Muscle layer of colon (tissue), 2 donors: Measurements from ENCODE around the gene CDYL2.

ENCODE experiments used
- H3K27ac ChIP-seq: one replicate; pipeline ENCODE4 v1.7.0; 2013; ENCODE audit warnings: low read depth, mild to moderate bottlenecking, low read length, moderate library complexity
- H3K27me3 ChIP-seq, 2 donors: one replicate each; pipeline ENCODE4 v1.7.0; 2013; ENCODE audit warnings: low read length in 2 of 2, mild to moderate bottlenecking in 2 of 2; ENCODE audit not compliant: insufficient read depth in 2 of 2, control insufficient read depth in 1 of 2
- H3K36me3 ChIP-seq: one replicate; pipeline ENCODE4 v1.7.0; 2013; ENCODE audit warnings: mild to moderate bottlenecking, low read length; ENCODE audit not compliant: insufficient read depth
- H3K4me1 ChIP-seq: one replicate; pipeline ENCODE4 v1.7.0; 2013; ENCODE audit warnings: mild to moderate bottlenecking, low read length; ENCODE audit not compliant: insufficient read depth
- H3K4me3 ChIP-seq, 2 donors: one replicate each; pipeline ENCODE4 v1.7.0; 2013; ENCODE audit warnings: low read length in 2 of 2, low read depth in 1 of 2, mild to moderate bottlenecking in 1 of 2, moderate library complexity in 1 of 2
- H3K9ac ChIP-seq: one replicate; pipeline ENCODE4 v1.7.0; 2013; ENCODE audit warnings: low read length
- H3K9me3 ChIP-seq: one replicate; pipeline ENCODE4 v1.7.0; 2013; ENCODE audit warnings: mild to moderate bottlenecking, low read length
- donor health status: abdominal sarcoma.
- donor health status: Adenocarcinoma of cecum.

The CDYL2 gene

DNA sequence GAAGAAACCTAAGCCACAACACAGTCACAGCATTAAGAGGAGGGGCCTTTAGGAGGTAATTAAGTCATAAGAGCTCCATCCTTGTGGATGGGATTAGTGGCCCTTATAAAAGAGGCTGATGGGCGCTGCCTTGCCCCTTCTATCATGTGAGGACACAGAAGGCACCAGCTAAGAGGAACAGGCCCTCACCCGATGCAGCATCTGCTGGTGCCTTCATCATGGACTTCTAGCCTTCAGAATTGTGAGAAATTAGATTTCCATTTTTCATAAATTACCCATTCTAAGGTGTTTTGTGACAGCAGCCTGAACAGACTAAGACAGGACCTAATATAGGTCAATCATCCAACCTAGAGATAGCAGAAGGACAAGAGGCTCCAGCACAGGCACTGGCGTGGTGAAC is 120.8 kb downstream of the CDYL2 start:
- Histone ChIP-seq H3K9me3 (no peaks in the 10 kb centered on the region), H3K4me1 (no peaks in the 10 kb centered on the region), H3K9ac (no peak overlapping the region), H3K36me3 (no peaks in the 10 kb centered on the region), H3K4me3 (no peak overlapping the region), H3K27ac (no peak overlapping the region), H3K27me3 (no peaks in the 10 kb centered on the region)

DNA sequence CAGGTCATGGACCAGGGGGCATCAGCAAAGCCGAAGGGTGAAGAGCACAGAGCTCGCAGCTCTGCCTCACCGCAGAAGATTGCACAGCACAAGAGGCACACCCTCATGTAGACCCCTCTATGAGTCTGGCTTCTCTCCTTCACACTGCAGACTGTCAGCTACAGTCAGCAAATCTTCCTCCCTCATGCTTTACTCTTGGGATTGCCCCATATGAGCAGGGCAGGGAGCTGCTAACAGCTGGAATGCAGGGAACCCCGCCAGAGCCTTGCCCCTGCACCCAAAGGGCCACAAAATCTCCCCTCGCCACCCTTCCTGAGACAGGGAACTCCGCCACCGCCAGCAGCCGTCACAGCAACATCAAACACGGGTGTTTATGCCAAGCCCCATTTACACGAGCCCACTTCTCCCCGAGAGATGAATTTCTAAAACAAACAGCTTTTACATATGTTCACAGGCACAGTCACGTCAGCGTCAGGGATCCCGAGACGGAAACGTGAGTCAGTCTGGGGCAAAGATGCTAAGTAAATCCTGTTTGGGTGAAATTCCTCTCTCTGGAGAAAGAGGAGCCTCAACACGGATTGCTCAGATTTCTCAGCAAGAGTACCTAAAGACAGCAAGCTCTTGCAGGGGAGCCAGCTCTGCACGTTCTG is 121.9 kb downstream of the CDYL2 start:
- no peaks in the 10 kb centered on the region for H3K9me3 ChIP-seq
- H3K27ac ChIP-seq: no peak overlapping the region
- no peak overlapping the region for H3K9ac ChIP-seq
- H3K27me3 ChIP-seq: no peaks in the 10 kb centered on the region
- no peak overlapping the region for H3K4me3 ChIP-seq
- no peaks in the 10 kb centered on the region for H3K36me3 ChIP-seq
- H3K4me1 ChIP-seq: no peaks in the 10 kb centered on the region

GRCh38 chr16:80681436-80681835 is 123.0 kb downstream of the CDYL2 start:
- no peak overlapping the region for H3K9ac ChIP-seq
- H3K27ac ChIP-seq: no peak overlapping the region
- no peaks in the 10 kb centered on the region for H3K27me3 ChIP-seq
- no peaks in the 10 kb centered on the region for H3K4me1 ChIP-seq
- H3K4me3 ChIP-seq: no peak overlapping the region
- H3K9me3 ChIP-seq: no peaks in the 10 kb centered on the region
- no peaks in the 10 kb centered on the region for H3K36me3 ChIP-seq

- H3K9me3 ChIP-seq: no peaks in the 10 kb centered on the region
- H3K36me3 ChIP-seq: no peaks in the 10 kb centered on the region
- no peak overlapping the region for H3K27ac ChIP-seq
- no peaks in the 10 kb centered on the region for H3K27me3 ChIP-seq
- no peak overlapping the region for H3K9ac ChIP-seq
- H3K4me3 ChIP-seq: no peak overlapping the region
- H3K4me1 ChIP-seq: no peaks in the 10 kb centered on the region
Observed at GRCh38 chr16:80680839-80681238, 123.6 kb downstream of the CDYL2 start.

- H3K27ac ChIP-seq: no peak overlapping the region
- no peak overlapping the region for H3K4me3 ChIP-seq
- H3K27me3 ChIP-seq: no peaks in the 10 kb centered on the region
- no peaks in the 10 kb centered on the region for H3K36me3 ChIP-seq
- H3K9ac ChIP-seq: no peak overlapping the region
- no peaks in the 10 kb centered on the region for H3K4me1 ChIP-seq
- H3K9me3 ChIP-seq: no peaks in the 10 kb centered on the region
Observed at GRCh38 chr16:80680046-80680445, 124.4 kb downstream of the CDYL2 start.

DNA sequence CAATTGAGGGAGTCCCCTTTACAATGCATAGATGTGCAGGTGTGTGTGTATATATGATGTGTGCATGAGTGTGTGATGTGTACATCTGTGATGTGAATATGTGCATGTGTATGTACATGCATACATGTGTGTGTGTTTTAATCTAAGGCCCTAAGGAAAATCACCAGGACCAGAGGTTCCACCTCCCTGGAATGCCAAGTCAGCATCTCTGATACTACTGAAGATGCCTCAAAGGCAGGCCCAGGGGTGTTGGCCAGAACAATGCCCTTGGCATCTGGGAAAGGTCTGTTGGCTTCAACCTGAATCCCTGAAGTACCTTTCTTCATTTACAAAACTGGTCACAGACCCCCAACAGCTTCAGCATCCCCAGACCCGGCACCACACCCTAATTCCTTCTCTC is 129.5 kb downstream of the CDYL2 start:
- Histone ChIP-seq H3K27ac (no peak overlapping the region), H3K27me3 (no peaks in the 10 kb centered on the region), H3K4me3 (no peak overlapping the region), H3K9ac (no peak overlapping the region), H3K4me1 (no peaks in the 10 kb centered on the region), H3K9me3 (no peaks in the 10 kb centered on the region), H3K36me3 (no peaks in the 10 kb centered on the region)

DNA sequence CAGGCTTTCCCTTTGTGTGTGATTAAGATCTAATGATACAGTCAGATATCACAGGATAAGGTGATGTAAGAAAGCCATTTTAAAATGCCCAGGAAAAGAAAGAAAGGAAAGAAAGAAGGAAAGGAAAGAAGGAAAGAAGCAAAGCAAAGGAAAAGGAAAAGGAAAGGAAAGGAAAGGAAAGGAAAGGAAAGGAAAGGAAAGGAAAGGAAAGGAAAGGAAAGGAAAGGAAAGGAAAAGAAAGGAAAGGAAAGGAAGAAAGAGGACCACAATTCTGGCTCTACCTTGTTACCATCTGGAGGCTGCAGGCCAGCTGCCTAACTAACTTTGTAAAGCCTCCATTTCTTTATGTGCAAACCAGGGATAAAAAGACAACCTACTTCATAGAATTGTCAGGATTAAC is 132.0 kb downstream of the CDYL2 start:
- H3K36me3 ChIP-seq: no peaks in the 10 kb centered on the region
- H3K4me1 ChIP-seq: no peaks in the 10 kb centered on the region
- H3K9ac ChIP-seq: no peak overlapping the region
- no peak overlapping the region for H3K4me3 ChIP-seq
- H3K9me3 ChIP-seq: no peaks in the 10 kb centered on the region
- H3K27ac ChIP-seq: no peak overlapping the region
- no peaks in the 10 kb centered on the region for H3K27me3 ChIP-seq

- no peaks in the 10 kb centered on the region for H3K4me1 ChIP-seq
- H3K36me3 ChIP-seq: no peaks in the 10 kb centered on the region
- H3K27me3 ChIP-seq: no peaks in the 10 kb centered on the region
- no peaks in the 10 kb centered on the region for H3K9me3 ChIP-seq
- H3K4me3 ChIP-seq: no peak overlapping the region
- H3K27ac ChIP-seq: no peak overlapping the region
- no peak overlapping the region for H3K9ac ChIP-seq
Observed at GRCh38 chr16:80671281-80671849, 133.0 kb downstream of the CDYL2 start.

DNA sequence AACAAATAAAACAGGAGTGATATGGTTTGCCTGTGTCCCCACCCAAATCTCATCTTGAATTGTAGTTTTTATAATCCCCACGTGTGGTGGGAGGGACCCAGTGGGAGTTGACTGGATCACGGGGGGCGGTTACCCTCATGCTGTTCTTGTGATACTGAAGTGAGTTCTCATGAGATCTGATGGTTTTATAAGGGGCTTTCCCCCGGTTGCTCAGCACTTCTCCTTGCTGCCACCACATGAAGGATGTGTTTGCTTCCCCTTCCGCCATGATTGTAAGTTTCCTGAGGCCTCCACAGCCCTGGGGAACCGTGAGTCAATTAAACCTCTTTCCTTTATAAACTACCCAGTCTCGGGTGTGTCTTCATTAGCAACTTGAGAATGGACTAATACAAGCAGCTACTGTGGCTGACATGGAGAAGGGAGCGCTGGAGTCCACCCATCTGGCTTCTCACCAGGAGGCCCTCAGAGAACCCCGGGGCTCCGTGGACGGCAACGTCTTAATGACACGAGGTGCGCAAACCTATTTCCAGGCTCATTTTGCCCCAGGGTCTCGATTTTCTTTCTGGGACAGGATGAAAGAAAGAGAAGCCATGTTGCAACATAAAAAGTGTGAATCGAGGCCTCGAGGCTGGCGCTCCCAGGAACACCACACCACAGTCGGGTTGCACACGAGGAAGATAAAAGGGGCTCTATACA is 134.1 kb downstream of the CDYL2 start:
- no peaks in the 10 kb centered on the region for H3K36me3 ChIP-seq
- no peak overlapping the region for H3K4me3 ChIP-seq
- H3K27me3 ChIP-seq: no peaks in the 10 kb centered on the region
- H3K27ac ChIP-seq: no peak overlapping the region
- no peaks in the 10 kb centered on the region for H3K9me3 ChIP-seq
- H3K4me1 ChIP-seq: no peaks in the 10 kb centered on the region
- H3K9ac ChIP-seq: no peak overlapping the region

DNA sequence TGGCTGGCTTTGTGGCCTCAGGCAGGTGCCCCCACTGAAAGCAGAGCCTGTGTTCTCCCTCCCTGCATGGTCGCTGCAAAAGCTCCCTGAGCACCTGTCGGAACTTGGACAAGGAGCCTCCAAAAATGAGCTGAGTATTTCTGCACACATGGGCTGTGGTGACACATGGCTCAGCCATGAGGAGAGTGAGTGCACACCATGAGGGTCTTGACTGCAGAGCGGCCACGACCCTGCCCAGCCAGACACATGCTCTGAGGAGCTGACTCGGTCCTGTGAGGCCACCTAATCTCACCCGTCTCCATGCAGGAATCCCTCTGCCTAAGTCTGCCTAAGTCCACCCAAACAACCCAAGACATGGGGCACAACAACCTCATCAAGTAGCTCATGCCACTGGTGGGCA is 134.7 kb downstream of the CDYL2 start:
- no peaks in the 10 kb centered on the region for H3K9me3 ChIP-seq

DNA sequence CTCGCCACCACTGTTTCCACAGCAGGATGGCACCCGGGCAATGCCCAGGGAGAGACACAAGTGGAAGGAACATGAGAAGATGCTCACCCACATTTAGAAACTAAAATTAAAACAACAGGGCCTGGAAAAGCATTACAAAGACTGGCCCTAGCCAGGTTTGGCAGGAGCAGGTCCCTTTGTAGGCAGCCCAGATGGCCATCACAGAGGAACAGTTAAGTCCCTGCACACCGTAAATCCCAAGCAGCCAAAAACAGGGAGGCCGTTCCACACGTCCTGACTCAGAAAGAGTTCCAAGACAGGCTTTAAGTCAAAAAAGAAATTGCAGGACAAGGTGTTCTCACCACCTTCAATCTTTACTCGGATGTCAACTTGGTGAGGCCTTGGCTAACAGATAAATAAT is 136.5 kb downstream of the CDYL2 start:
- Histone ChIP-seq H3K36me3 (no peaks in the 10 kb centered on the region), H3K27me3 (no peaks in the 10 kb centered on the region), H3K9ac (no peak overlapping the region), H3K27ac (no peak overlapping the region), H3K4me1 (no peaks in the 10 kb centered on the region), H3K4me3 (no peak overlapping the region), H3K9me3 (no peaks in the 10 kb centered on the region)

More for the DNA sequence above, 134.7 kb downstream of the CDYL2 start:
- Histone ChIP-seq H3K36me3 (no peaks in the 10 kb centered on the region), H3K4me3 (no peak overlapping the region), H3K27ac (no peak overlapping the region), H3K4me1 (no peaks in the 10 kb centered on the region), H3K27me3 (no peaks in the 10 kb centered on the region), H3K9ac (no peak overlapping the region)

DNA sequence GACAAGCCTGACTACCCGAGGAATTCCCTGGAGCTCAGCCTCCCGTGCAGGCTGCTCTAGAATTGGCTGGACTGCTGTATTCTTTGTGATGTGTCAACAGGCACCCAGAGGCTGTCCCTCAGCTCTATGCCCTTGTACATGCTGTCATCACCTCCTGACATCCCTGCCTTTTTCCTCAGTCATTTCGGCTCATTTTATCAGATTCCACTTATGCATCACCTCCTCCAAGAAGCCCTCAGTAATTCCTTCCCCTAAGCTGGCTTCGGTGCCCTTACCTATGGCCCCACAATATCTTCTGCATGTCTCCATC is 137.2 kb downstream of the CDYL2 start:
- no peaks in the 10 kb centered on the region for H3K9me3 ChIP-seq
- H3K36me3 ChIP-seq: no peaks in the 10 kb centered on the region
- no peaks in the 10 kb centered on the region for H3K4me1 ChIP-seq
- H3K27me3 ChIP-seq: no peaks in the 10 kb centered on the region
- no peak overlapping the region for H3K4me3 ChIP-seq
- H3K27ac ChIP-seq: no peak overlapping the region
- no peak overlapping the region for H3K9ac ChIP-seq
